Stimulated activated CD4-positive, alpha-beta T cell treated with anti-CD3 and anti-CD28 coated beads, Interleukin-4, amount 100 ng/mL, for 48 hours (primary cell): ENCODE data around the gene RRP8.
A peak's percentile ranks its signal among the peaks of the same experiment; 100 is the strongest.

ENCODE experiments used
- DNase-seq, 2 donors: peaks; one replicate each; pipeline ENCODE4 v3.0.0-alpha.2; 2020; ENCODE audit warnings: low read depth in 2 of 2

The RRP8 gene

DNA sequence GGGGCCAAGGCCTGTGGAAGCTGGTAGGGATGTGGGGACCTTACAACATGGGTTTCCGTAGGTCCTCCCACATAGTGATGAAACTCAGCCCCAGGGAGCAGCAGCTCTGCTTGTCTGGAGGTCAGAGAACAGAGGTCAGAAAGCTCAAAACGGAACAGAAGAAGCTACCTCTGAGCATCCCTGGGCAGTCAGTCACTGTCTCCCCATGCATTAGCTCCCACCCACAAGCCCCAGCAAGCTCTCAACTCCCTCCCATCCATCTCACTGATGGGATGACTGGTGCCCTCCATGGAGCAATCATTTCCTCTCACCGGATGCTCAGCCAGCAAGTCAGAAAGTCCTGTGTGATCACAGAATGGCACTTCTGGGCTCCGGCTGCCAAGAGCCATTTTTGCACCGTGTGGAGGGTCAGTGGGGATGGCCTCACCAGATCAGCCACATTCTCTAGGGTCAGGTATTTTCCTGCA, 13.9 kb upstream of the RRP8 start:
- no peak for DNase-seq

DNA sequence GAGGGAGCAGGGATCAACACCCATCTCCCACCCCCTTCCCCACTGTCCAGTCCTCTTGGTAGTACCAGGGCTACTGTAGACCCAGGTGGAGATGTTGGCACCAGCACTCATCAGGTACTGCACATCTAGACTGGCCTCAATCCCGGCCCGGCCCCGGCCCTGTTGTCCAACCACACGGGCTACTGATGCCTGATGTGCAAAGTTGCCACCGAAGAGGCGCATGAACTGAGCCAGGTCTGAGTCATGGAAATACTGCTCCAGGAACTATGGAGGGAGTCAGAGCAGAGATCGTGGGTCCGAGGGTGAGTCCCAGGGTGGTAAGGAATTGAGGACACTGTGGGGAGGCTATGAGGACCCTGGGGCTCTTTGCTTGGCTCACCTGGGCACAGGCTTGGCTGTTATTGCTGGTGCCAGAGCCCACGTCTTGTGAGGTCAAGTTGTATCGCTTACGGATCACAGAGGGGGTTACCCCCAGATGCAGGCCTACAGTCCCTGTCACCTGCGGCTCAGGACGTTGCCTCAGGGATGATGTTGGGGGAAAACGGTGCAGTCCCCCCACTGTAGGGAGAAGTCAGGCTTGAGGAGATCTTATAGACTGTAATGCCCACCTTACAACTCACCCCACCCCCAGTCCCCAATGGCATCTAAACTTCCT, 13.3 kb upstream of the RRP8 start:
- DNase-seq: no peak

DNA sequence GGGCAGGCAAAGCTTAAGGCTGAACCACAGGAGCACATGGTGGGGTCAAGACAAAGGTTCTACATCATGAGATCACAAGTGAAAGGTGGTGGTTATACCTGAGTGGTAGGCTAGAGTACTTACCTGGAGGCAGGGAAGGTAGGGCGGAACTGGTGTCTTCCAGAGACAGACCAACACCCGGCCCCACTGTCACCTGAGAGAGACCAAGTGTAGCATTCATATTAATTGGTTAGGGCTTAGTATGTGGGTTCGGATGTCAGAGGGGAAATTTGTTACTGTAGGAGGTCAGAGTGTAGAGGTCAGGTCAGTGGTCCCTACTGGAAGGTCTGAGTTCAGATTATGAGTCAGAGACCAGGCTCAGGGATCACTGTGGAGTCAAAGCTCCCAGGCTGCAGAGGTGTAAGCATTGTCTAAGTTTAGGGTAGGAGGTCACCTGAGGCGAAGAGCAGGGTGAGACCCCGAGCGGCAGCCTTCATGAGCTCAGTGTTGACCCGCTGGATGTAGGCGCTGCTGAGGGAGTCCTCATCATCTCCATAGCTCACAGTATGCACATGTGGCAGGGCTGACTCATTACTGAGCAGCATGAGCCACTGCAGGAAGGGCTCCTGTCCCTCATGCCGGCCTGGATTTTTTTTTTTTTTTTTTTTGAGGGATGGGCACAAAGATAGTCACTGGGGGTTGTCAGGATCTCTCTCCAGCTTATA, 12.6 kb upstream of the RRP8 start:
- DNase-seq: no peak

DNA sequence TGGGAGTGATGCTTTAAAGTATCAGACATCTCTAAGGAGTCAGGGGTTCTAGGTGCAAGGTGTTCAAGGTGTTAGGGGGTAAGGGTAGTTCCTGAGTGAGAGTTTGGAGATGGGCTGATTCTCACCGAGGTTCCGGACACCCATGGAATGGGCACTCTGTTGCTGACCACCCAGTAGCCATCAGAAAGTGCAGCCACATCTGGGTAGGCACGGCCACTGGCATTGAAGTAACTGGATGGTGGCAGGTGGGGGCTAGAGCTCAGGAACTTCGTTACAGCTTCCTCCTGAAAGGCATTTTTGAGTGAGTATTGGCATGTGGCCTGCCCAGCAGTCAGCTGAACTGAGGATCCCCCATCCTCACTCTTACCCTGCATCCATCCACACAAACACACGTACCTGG, 11.6 kb upstream of the RRP8 start:
- no peak for DNase-seq

DNA sequence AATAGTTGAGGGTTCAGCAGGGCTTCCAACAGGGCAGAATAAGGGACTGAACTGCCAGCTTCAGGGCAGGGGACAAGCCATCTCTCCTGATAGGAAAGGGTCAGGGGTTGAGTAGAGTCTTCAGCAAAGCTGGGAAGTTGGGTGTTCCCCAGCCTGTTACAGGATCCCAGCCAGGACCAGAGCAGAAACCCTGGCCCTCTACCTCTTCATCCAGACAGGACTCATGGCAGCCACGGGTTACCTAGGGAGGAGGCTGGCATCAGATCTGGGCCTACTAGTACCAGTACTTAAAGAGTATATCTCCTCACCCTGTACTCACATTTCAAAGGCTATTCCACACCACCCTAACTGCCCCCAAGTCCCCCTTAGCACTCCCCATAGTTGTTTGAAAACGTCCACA, 11.0 kb upstream of the RRP8 start:
- no peak for DNase-seq

DNA sequence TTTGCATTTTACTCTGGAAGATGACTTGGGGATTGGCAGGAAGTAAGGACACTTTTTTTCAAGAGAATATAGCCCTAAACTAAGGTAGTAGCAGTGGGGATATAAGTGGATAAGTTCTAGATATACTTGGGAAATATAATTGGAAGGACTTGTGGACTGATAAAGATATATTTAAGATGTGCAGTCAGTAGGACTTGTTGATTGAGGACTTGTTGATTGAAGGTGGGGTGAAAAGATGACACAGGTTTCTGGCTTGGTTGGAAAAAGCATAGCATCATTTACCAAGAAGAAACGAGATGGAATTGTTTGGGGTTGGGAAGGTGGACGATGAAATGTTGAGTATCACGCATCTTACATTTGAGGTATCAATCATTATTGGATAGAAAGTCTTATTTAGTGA, 10.1 kb upstream of the RRP8 start:
- no peak for DNase-seq

DNA sequence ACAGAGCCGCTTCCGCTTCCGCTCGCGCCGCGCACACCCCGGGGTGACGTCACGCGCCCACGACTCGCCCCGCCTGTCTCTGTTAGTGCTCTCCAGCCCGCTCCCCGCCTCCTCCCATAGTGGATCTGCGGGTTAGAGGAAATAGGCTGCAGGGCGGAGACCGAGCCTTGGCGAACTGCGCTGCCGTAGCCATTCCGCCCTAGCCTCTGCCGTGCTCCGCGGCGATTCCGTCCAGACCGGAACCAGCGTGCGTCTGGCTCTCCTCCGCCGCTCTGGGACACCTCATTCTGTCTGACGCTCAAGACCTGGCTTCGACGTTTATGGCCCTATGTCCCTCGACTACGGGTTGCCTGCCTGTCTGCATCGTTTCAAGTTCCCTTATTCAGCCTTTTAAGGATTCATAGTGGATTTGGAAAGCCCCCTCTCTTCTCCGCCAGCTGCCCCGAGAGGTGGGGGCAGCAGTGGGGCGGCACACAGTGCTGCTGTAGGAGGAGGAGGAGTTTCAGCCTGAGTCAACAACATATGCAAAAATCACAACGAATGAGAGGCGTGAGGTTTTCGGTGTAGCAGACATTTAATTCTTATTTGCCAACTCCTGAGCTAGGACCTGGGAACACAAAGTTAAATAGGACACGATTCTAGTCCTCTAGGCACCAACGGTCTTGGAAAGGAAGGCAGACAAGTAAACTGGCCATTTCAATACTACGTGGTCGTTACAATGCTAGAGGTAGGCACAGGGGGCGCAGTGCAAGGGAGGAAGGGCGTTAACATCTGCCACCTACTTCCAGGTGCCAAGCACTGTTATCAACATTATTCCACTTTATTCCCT, 9.0 kb upstream of the RRP8 start, which contains the start of gene TAF10:
Gene TAF10 (minus strand): TSS at position 4 of the 829 bp plus-strand sequence. CDS start 27 bp downstream, outside the sequence.
- DNase-seq: peak; percentile 92 to 93

DNA sequence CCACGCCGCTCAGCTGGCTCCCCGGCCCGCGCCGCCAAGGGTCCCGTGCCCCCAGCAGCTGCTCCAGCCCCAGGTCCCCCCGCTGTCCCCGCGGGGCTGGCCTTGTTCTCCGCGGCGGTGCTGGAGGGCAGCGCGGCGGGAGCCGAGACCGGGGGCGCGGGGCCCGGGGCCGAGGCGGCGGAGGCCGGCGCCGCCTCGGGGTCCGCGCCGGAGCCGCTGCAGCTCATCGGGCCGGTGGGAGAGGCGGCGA, 8.5 kb upstream of the RRP8 start:
- DNase-seq: no peak

DNA sequence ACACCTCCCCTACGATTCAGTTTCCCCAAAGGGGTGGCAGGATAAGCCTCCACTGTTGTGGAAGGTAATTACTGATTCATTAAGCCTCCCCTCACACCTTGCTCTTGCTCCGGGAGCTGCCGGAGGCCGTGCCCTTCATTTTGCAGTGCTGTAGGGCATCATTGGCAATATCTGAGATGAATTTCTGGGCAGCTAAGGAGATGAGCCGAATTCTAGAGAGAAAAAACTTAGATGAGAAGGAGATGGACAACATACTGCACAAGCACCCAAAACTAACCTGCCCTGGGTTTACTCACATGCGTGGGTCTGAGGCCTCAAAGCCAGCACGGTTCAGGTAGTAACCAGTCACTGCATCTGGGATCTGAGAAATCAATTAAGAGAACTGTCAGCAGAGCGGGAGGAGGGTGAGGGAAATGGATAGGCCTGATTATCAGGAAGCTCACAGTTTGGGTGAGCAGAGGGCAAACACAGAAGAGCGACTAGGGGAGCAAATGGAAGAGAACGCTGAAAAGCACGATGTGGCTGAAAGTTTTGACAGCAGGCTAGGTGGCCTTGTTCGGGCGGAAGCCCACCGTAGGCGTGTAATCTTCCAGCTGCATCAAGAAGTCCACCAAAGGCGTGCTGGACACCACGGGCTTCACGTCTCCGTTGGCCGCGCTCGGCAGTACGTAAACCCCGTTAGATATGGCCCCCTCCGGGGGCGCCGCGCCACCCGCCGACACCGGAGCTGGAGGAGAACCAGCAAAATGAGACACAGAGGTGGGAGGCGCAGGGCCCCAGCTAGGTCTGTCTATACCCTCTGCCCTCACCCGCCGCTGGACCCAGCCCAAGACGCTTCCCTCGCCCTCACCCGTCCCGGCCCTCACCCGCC, 7.9 kb upstream of the RRP8 start:
- no peak for DNase-seq

DNA sequence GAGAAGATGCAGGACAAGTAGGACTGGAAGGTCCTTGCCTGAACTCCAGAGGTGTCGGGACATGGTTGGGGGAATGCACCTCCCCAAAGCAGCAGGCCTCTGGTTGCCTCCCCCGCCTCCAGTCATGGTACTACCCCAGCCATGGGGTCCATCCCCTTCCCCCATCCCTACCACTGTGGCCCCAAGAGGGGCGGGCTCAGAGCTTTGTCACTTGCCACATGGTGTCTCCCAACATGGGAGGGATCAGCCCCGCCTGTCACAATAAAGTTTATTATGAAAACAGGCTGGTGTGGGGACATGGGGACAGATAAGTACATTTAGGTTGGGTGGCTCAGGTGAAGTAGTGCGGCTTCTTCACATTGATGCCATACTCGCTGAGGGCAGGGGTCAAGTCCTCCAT, 7.2 kb upstream of the RRP8 start:
- no peak for DNase-seq

DNA sequence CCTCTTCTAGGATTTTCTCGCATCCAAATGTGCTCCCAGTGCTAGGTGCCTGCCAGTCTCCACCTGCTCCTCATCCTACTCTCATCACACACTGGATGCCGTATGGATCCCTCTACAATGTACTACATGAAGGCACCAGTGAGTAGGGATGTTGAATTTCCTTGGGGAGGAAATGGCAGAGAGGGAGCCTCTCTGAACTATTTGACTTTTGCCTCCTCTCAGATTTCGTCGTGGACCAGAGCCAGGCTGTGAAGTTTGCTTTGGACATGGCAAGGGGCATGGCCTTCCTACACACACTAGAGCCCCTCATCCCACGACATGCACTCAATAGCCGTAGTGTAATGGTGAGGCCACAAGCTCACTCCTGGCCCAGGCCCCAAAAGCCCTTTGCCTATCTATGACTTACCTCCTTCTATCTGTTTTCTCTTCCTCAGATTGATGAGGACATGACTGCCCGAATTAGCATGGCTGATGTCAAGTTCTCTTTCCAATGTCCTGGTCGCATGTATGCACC, 6.1 kb upstream of the RRP8 start:
- no peak for DNase-seq

DNA sequence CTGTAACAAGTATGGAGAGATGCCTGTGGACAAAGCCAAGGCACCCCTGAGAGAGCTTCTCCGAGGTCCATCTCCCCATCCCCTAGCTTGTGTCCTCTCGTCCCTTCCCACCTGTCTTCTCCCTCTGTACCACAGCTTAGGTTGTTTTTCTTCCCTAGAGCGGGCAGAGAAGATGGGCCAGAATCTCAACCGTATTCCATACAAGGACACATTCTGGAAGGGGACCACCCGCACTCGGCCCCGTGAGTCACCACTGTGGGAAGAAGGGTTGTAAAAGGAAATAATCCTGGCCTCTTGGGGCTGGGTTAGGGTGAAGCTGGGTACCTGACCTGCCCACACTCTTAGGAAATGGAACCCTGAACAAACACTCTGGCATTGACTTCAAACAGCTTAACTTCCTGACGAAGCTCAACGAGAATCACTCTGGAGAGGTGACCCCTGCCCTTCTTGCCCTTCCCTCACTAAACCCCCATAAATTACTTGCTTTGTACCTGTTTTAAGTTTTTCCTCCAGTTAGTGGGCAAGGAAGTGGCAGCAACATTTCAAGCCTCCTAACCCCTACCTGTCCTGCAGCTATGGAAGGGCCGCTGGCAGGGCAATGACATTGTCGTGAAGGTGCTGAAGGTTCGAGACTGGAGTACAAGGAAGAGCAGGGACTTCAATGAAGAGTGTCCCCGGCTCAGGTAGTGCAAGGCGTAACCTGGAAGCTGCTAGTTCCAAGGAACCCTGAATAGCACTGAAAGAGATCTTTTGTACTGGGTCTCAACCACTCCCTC, 5.5 kb upstream of the RRP8 start:
- DNase-seq: no peak

DNA sequence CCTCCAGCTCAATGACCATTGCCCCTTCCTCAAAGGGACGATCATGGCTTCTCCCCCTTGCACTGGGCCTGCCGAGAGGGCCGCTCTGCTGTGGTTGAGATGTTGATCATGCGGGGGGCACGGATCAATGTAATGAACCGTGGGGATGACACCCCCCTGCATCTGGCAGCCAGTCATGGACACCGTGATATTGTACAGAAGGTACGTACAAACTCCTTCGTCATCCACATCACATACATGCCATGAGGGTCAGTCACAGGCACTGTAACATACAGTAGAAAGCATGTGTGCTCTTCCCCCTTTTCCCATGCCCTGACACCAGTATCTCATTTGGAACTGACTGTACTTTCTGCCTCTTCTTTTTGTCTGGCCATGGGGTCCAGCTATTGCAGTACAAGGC, 4.6 kb upstream of the RRP8 start:
- DNase-seq: no peak

DNA sequence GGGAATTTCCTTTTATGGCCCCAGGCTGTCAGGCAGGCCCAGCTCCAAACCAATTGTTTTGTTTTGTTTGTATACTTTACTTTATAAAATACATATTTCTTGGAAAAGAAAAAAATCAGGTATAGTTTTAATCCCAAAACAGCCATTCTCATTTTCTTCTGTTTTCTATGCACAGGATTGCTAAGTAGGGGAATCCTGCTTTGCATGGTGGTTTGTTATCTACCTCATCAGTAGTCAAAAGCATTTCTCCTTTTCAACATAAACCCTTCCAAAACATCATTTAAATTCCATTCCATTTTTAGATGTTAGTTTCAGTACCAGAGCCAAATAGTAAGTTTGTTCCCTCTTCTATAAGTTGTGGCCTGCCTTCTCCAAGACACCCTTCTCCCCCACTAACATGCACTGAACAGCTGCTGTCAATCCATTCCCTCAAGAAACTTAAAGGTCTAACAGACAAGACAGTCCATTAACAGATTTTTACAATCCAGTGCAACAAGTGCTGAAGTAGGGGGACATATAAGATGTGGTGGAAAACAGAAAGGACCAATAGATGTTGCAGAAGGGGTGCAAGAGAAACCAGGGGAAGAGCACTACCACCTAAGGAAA, 3.9 kb upstream of the RRP8 start:
- DNase-seq: no peak

DNA sequence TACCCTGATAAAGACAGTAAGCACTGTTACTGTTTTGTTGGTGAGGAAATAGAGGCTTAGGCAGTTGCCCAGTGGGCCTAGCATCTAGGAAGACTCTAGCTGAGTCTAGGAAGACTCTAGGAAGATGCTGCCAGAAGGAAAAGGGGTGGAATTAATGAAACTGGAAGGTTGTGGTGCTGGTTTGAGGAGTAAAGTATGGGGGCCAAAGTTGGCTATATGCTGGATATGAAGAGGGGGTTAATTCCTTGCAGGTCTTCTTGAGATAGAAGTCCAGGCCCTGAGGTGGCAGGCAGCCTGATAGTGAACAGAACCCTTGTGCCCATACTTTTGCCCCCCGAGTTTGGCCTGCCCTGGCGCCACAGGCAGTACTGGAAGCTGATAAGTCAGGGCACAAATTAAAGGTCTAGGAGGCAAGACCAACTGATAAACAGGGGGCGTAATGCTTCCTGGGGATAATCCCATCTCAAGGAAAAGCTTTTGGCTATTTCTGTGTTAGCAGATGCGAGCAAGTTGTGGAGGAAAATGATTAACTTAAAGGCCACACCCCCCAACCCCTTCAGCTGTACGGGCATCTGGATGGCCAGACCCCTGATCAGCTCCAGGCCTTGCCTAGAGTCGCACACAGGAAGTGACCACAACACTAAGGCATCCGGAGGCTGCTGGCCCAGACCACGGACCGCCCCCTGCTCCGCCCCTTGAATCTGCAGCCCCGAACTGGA, 3.2 kb upstream of the RRP8 start:
- peak; percentile 50 to 59 for DNase-seq

DNA sequence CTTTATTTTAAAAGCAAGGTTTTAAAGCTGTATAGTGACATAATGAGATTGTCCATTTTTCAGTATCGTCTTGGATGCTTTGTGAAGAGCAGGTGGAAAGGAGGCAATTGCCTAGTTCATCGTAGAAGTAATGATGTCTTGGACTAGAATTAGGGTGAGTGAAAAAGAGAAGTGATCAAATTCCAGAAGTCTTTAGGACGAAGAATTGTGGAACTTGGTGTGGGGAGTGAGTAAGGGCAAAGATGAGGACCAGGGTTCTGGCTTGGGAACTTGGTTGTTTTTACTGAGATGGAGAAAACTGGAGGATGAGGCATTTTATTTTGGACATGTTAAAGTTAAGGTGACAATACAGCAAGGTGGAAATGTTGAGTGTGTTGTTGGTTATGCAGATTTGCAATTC, 1.4 kb upstream of the RRP8 start:
- no peak for DNase-seq

DNA sequence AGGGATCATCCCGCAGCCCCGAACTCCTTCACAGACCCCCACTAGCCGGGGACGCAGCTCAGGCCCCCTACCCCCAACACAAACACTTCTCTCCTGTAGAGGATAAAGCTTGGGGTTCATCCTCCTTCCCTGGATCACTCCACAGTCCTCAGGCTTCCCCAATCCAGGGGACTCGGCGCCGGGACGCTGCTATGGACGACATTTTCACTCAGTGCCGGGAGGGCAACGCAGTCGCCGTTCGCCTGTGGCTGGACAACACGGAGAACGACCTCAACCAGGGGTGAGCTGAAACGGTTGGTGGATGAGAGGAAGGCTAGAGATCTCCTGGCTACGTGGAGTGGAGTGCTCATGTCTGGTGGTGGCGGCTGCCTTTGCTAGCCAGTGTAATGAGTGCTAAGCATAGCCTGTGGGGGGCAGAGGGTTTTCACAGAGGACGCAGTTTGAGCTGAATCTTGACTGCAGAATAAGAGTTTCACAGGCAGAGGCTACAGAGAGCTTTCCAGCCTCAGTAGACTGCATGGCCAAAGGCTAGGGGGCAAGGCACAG, 738 bp upstream of the RRP8 start:
- peak in 1 of 2 donors; percentile 28 for DNase-seq

DNA sequence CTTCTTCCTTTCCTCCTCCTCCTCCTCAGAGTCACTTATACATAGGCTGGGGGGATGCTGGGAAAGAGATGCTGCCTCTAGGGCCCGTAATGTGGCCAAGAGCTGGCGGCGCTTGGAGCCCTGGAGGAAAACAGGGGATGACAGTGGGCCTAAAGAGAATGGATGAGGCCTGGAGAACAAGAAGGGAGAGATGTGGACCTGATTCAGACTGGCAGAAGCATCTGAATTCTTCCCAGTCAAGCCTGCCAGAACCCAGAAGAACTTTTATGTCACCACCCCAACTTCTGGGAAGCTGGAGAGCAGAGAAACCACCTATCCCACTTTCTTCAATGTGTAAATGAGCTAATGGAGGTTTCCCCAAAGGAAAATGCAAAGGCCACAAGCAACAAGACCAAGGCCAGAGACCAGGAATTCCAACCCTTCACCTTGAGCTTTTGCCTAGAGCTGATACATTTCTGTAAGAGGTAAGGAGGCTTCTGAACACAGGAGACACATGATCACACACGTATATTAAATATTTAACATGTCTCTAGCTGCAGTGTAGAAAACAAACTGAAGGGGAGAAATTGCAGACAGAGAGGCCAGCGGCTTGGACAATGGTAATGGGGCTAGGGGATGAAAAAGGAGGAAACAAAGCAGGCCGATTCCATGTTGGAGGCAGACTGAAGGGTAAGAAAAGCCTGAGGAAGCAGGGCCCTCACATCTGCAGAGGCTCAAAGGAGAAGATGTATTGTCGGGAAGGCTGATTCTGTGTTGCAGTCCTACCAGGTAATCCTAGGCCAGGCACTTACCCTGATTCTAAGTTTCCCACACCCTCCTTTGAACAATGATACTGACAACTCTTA, 1.1 kb downstream of the RRP8 start:
- no peak for DNase-seq

DNA sequence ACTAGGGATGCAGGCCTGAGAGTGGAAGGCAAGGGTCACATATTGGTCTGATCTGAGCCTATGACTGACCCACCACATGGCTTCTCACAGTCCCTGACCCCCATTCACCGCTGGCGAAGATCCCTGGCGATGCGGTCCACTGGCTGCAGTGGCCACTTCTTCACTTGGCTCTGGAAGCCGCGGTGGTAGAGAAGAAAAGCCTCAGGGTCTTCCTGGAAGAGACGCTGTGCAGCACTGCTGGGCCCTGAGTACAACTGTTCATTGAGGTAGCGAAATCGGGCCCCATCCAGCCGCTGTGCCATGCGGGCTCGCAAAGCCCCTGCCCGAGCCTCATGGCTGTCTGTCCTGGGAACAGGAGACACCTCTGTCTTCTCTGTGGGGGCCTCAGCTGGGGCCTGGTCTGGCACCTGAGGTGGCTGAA, 2.4 kb downstream of the RRP8 start:
- no peak for DNase-seq
